Vagina (tissue), 2 donors: ENCODE data around the gene GABRB2.

ENCODE experiments used
- CTCF ChIP-seq, 3 experiments: fragments of 450-650 bp in 2 of 3; fragments of 200-600 bp in 1 of 3; sonication (generic) in 1 of 3; IDR thresholded peaks; one replicate each; pipeline ENCODE4 v1.5.1; 2017 to 2019; ENCODE audit warnings: antibody characterized with exemption in 3 of 3, mild to moderate bottlenecking in 2 of 3, moderate library complexity in 2 of 3
- POLR2AphosphoS5 ChIP-seq, 2 donors: sonication (generic); formaldehyde crosslinking; IDR thresholded peaks; one replicate each; pipeline ENCODE4 v1.9.0; 2017; ENCODE audit warnings: antibody characterized with exemption in 2 of 2, mild to moderate bottlenecking in 2 of 2, low read depth in 1 of 2; ENCODE audit not compliant: insufficient read depth in 1 of 2

DNA sequence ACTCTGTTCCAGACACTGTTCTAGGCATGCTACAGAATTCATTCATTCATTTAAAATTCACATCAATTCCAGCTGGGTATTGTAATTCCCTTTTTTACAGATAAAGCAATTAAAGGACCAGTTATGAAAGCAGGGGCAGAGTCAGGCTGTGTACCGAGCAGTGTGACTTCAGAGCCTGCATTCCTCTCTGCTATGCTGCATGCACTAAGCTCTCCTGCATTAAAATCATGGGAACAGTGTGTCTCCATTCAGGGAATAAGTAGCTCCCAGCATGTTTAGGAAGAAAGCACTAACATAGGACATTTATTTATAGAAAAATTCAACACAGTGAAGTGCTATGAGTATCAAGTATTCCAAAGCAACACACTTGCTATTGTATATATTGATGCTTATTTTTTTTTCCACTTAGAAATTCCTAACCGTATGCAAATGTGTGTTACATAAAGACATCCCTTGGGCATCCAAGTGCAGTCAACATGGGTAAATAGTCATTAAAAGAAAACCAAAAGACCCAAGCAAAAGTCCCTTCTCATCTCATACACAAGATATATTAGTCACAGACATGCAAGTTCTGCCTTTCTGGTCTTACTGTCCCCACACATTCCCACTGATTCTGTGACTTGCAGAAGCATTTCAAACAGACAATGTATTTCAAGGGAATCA is 173.7 kb downstream of the GABRB2 start:
- TF ChIP-seq CTCF (IDR thresholded peaks at IDR 0.05) (no peak), POLR2AphosphoS5 (IDR thresholded peaks at IDR 0.05; ENCODE audit: insufficient read depth in 1 of 2, low read depth in 1 of 2) (no peak)
